Loucy (cell line): Measurements from ENCODE around the gene LPP.

Experiments
- H2AFZ ChIP-seq: fragments of 200-600 bp; sonication (generic); 2 replicates; pipeline ENCODE4 v1.6.0; 2016; ENCODE audit warnings: antibody characterized with exemption, mild to moderate bottlenecking, low read length, moderate library complexity
- H3F3A ChIP-seq: fragments of 200-600 bp; 2 replicates; pipeline ENCODE4 v1.6.0; 2016; ENCODE audit warnings: antibody characterized with exemption, low read depth, mild to moderate bottlenecking
- H3K27me3 ChIP-seq: fragments of 200-600 bp; sonication (generic); 2 replicates; pipeline ENCODE4 v1.6.1; 2014; ENCODE audit warnings: low read length, mild to moderate bottlenecking; ENCODE audit not compliant: insufficient read depth, poor library complexity, severe bottlenecking
- H3K36me3 ChIP-seq: fragments of 200-600 bp; sonication (generic); 2 replicates; pipeline ENCODE4 v1.6.1; 2016; ENCODE audit warnings: low read length; ENCODE audit not compliant: insufficient read depth
- H3K4me1 ChIP-seq: fragments of 200-600 bp; sonication (generic); 2 replicates; pipeline ENCODE4 v1.5.1; 2014; ENCODE audit warnings: low read length, mild to moderate bottlenecking; ENCODE audit not compliant: insufficient read depth, poor library complexity, severe bottlenecking
- H3K4me2 ChIP-seq: fragments of 200-600 bp; sonication (generic); 2 replicates; pipeline ENCODE4 v1.6.0; 2014; ENCODE audit warnings: antibody characterized with exemption, low read length, low read depth, mild to moderate bottlenecking; ENCODE audit not compliant: poor library complexity, severe bottlenecking
- H3K4me3 ChIP-seq: fragments of 200-600 bp; sonication (generic); 2 replicates; pipeline ENCODE4 v1.5.1; 2014; ENCODE audit warnings: low read length, mild to moderate bottlenecking, mixed read lengths; ENCODE audit not compliant: poor library complexity, severe bottlenecking
- H3K79me2 ChIP-seq: fragments of 200-600 bp; sonication (generic); 2 replicates; pipeline ENCODE4 v1.6.1; 2014; ENCODE audit warnings: low read length; ENCODE audit not compliant: insufficient read depth
- H3K9ac ChIP-seq: fragments of 200-600 bp; sonication (generic); 2 replicates; pipeline ENCODE4 v1.6.0; 2014; ENCODE audit warnings: mild to moderate bottlenecking, low read depth, low read length, moderate library complexity; ENCODE audit not compliant: poor library complexity, severe bottlenecking
- H3K9me2 ChIP-seq: fragments of 200-600 bp; sonication (generic); replicated peaks from 2 replicates; pipeline ENCODE4 v1.6.1; 2016; ENCODE audit warnings: low read depth, low read length, mixed read lengths
- H3K9me3 ChIP-seq: fragments of 200-600 bp; sonication (generic); 2 replicates; pipeline ENCODE4 v1.6.1; 2014; ENCODE audit warnings: mild to moderate bottlenecking, antibody characterized with exemption, low read length, low read depth; ENCODE audit not compliant: insufficient read depth
- H4K20me1 ChIP-seq: fragments of 200-600 bp; sonication (generic); 2 replicates; pipeline ENCODE4 v1.6.0; 2014; ENCODE audit warnings: antibody characterized with exemption, low read length, mild to moderate bottlenecking; ENCODE audit not compliant: insufficient read depth, poor library complexity, severe bottlenecking
- EZH2phosphoT487 ChIP-seq: fragments of 200-600 bp; IDR thresholded peaks from 2 replicates; pipeline ENCODE4 v1.6.1; 2018; ENCODE audit warnings: antibody characterized with exemption, mild to moderate bottlenecking, moderate library complexity, borderline replicate concordance
- TF ChIP-seq, protein P1 (sequence below): fragments of 200-600 bp; sonication (generic); conservative IDR thresholded peaks from 2 replicates; pipeline ENCODE4 v1.5.1; 2014; ENCODE audit warnings: mild to moderate bottlenecking, antibody characterized with exemption, low read length

The LPP gene

DNA sequence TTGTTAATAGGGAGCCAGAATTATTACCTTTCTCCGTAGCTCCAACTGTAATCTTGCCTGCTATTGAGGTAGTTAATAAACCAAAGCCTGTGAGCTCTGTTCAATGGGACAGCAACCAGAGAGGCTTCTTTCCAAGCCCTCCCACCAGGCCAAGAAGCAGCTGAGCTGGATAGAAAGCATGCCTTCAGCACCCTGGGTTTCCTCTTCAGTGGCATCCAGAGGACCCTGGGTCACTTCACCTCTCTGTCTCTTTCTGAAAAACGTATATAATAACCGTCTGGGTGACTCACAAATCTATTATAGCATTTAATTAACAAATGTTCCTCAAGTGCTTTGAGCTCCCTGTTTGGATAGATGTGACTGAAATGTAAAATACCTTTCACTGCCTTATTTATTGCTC is 420.0 kb downstream of the LPP start:
- Histone ChIP-seq H3K4me1 (no peaks in the 10 kb centered on the region), H3K36me3 (no peaks in the 10 kb centered on the region), H4K20me1 (no peaks in the 10 kb centered on the region), H3F3A (no peaks in the 10 kb centered on the region), H3K4me3 (no peak overlapping the region), H3K79me2 (no peaks in the 10 kb centered on the region), H2AFZ (no peak overlapping the region), H3K4me2 (no peak overlapping the region), H3K9ac (no peak overlapping the region), H3K27me3 (no peaks in the 10 kb centered on the region), H3K9me3 (no peaks in the 10 kb centered on the region), H3K9me2 (no peaks in the 10 kb centered on the region)
- TF ChIP-seq, protein P1, sequence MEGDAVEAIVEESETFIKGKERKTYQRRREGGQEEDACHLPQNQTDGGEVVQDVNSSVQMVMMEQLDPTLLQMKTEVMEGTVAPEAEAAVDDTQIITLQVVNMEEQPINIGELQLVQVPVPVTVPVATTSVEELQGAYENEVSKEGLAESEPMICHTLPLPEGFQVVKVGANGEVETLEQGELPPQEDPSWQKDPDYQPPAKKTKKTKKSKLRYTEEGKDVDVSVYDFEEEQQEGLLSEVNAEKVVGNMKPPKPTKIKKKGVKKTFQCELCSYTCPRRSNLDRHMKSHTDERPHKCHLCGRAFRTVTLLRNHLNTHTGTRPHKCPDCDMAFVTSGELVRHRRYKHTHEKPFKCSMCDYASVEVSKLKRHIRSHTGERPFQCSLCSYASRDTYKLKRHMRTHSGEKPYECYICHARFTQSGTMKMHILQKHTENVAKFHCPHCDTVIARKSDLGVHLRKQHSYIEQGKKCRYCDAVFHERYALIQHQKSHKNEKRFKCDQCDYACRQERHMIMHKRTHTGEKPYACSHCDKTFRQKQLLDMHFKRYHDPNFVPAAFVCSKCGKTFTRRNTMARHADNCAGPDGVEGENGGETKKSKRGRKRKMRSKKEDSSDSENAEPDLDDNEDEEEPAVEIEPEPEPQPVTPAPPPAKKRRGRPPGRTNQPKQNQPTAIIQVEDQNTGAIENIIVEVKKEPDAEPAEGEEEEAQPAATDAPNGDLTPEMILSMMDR, result no peak
- TF ChIP-seq EZH2phosphoT487, result no peak

- Histone ChIP-seq H3K4me1 (no peaks in the 10 kb centered on the region), H3K9me3 (no peaks in the 10 kb centered on the region), H3K27me3 (no peaks in the 10 kb centered on the region), H3K4me2 (no peak overlapping the region), H2AFZ (no peak overlapping the region), H3K79me2 (no peaks in the 10 kb centered on the region), H3K9ac (no peak overlapping the region), H3K36me3 (no peaks in the 10 kb centered on the region), H3F3A (no peaks in the 10 kb centered on the region), H3K9me2 (no peaks in the 10 kb centered on the region), H3K4me3 (no peak overlapping the region), H4K20me1 (no peaks in the 10 kb centered on the region)
- no peak for TF ChIP-seq EZH2phosphoT487
- TF ChIP-seq, protein P1, result no peak
Measured at GRCh38 chr3:188574885-188575284, 420.9 kb downstream of the LPP start.

GRCh38 chr3:188575501-188575900 is 421.5 kb downstream of the LPP start:
- Histone ChIP-seq H4K20me1 (no peaks in the 10 kb centered on the region), H3K4me3 (no peak overlapping the region), H3K4me2 (no peak overlapping the region), H3F3A (no peaks in the 10 kb centered on the region), H3K9me2 (no peaks in the 10 kb centered on the region), H2AFZ (no peak overlapping the region), H3K79me2 (no peaks in the 10 kb centered on the region), H3K4me1 (no peaks in the 10 kb centered on the region), H3K27me3 (no peaks in the 10 kb centered on the region), H3K9ac (no peak overlapping the region), H3K36me3 (no peaks in the 10 kb centered on the region), H3K9me3 (no peaks in the 10 kb centered on the region)
- TF ChIP-seq, protein P1, result no peak
- TF ChIP-seq EZH2phosphoT487, result no peak
